Naive thymus-derived CD8-positive, alpha-beta T cell (primary cell): ENCODE measurements around the gene ZFP62. TPM values are rescaled to one million over a fixed set of nuclear protein-coding genes. Genes with fewer than 3 reads are reported as not detected.
"Not testable (repeated sequence)": the region's sequence is repeated elsewhere in the genome, so short reads cannot be mapped to it uniquely, and the experiment has no call there.

ENCODE experiments used
- ATAC-seq, 2 donors: fragments of 150-1000 bp; cut with Tn5 transposase in 1 of 2; sonication (Bioruptor Pico), chemical (Tn5 transposase) in 1 of 2; 1 replicate in 1 of 2; 2 replicates in 1 of 2; pipeline ENCODE4 v1.10.0; 2021; ENCODE audit warnings: mild to moderate bottlenecking in 2 of 2, moderate library complexity in 2 of 2
- POLR2A ChIA-PET: fragments of 350-600 bp; sonication (Branson Sonifier 250); formaldehyde crosslinking; loops from one replicate; lab custom pipeline; 2021; ENCODE audit warnings: antibody characterized with exemption; lab: Charles Lee
- DNase-seq, 10 donors: peaks; one replicate each; pipeline versions ENCODE4 v3.0.0 to v3.0.0-alpha.2; 2020 to 2022
- H3K27ac Mint-ChIP-seq, 10 donors: one replicate each; pipeline ENCODE4 v1.8.0; 2020 to 2022; ENCODE audit warnings: mild to moderate bottlenecking in 10 of 10, mixed read lengths in 10 of 10, moderate library complexity in 4 of 10, inconsistent platforms in 1 of 10
- H3K27me3 Mint-ChIP-seq, 5 donors: one replicate each; pipeline ENCODE4 v1.8.0; 2021 to 2022; ENCODE audit warnings: mixed read lengths in 5 of 5
- H3K36me3 Mint-ChIP-seq, 3 donors: one replicate each; pipeline ENCODE4 v1.8.0; 2020 to 2022; ENCODE audit warnings: mixed read lengths in 3 of 3, mild to moderate bottlenecking in 2 of 3, inconsistent platforms in 1 of 3
- H3K4me1 Mint-ChIP-seq, 4 donors: one replicate each; pipeline ENCODE4 v1.8.0; 2021 to 2022; ENCODE audit warnings: mixed read lengths in 4 of 4
- H3K4me3 Mint-ChIP-seq, 10 donors: one replicate each; pipeline ENCODE4 v1.8.0; 2020 to 2022; ENCODE audit warnings: mild to moderate bottlenecking in 10 of 10, mixed read lengths in 10 of 10, moderate library complexity in 6 of 10, inconsistent platforms in 1 of 10
- H3K9me3 Mint-ChIP-seq, 9 donors: one replicate each; pipeline ENCODE4 v1.8.0; 2020 to 2022; ENCODE audit warnings: mixed read lengths in 9 of 9, mild to moderate bottlenecking in 3 of 9, inconsistent platforms in 1 of 9, moderate library complexity in 1 of 9
- polyA plus RNA-seq, 3 donors: library from polyadenylated mRNA; unstranded; fragments of 300-500 nt; fragmentation: Illumina TruSeq; gene quantifications; one replicate each; pipeline ENCODE4 v1.2.3, GENCODE V29; 2021
- total RNA-seq, 8 experiments: library from RNA in 2 of 8; stranded (reverse) in 2 of 8; gene quantifications; one replicate each; pipeline ENCODE4 v1.2.3 and lab custom pipeline; 2021 to 2026

ZFP62 gene
- total and polyA plus RNA-seq, 5 experiments from 2014 or later = 20.0 to 74.4 (median 26.0) TPM

GRCh38 chr5:180885845-180886529 is 24.9 kb upstream of the ZFP62 start:
- peaks cover 16 to 60% (median 50%) of the 10 kb centered on the region in 5 donors for H3K27me3 Mint-ChIP-seq

GRCh38 chr5:180875860-180876426 is 14.9 kb upstream of the ZFP62 start:
- Mint-ChIP-seq H3K27me3 (peaks cover 0 to 4% (median 0%) of the 10 kb centered on the region in 5 donors), H3K27ac (no peak overlapping the region), H3K36me3 (no peaks in the 10 kb centered on the region), H3K4me1 (peaks cover 0 to 4% (median 0%) of the 10 kb centered on the region in 4 donors), H3K4me3 (no peak overlapping the region), H3K9me3 (no peaks in the 10 kb centered on the region)
- POLR2A ChIA-PET = no interaction called here
- no peak for DNase-seq
- no peak for ATAC-seq

More at GRCh38 chr5:180885845-180886529, 24.9 kb upstream of the ZFP62 start:
- POLR2A ChIA-PET, H3K27ac Mint-ChIP-seq, H3K4me1 Mint-ChIP-seq, H3K4me3 Mint-ChIP-seq, ATAC-seq, H3K9me3 Mint-ChIP-seq, DNase-seq: not testable (repeated sequence)
- H3K36me3 Mint-ChIP-seq = peaks cover 2 to 18% (median 9%) of the 10 kb centered on the region in 3 donors

- peaks cover 0 to 3% (median 0%) of the 10 kb centered on the region in 5 donors for H3K27me3 Mint-ChIP-seq
- H3K4me3 Mint-ChIP-seq = no peak overlapping the region
- no peak for DNase-seq
- no peak for ATAC-seq
- H3K27ac Mint-ChIP-seq = no peak overlapping the region
- H3K9me3 Mint-ChIP-seq = no peaks in the 10 kb centered on the region
- H3K36me3 Mint-ChIP-seq = no peaks in the 10 kb centered on the region
- POLR2A ChIA-PET = no interaction called here
- H3K4me1 Mint-ChIP-seq = peaks cover 0 to 4% (median 0%) of the 10 kb centered on the region in 4 donors
Measured at GRCh38 chr5:180874804-180875582, 13.9 kb upstream of the ZFP62 start.

- Mint-ChIP-seq H3K27ac (peak overlapping the region in 2 of 10 donors; percentile 35 to 52), H3K4me1 (peaks cover 0 to 4% (median under 1%) of the 10 kb centered on the region in 4 donors), H3K4me3 (no peak overlapping the region), H3K27me3 (peaks cover 0 to 3% (median 0%) of the 10 kb centered on the region in 5 donors), H3K36me3 (no peaks in the 10 kb centered on the region), H3K9me3 (no peaks in the 10 kb centered on the region)
- DNase-seq = no peak
- POLR2A ChIA-PET = no interaction called here
- no peak for ATAC-seq
Measured at GRCh38 chr5:180873615-180874520, 12.8 kb upstream of the ZFP62 start.

DNA sequence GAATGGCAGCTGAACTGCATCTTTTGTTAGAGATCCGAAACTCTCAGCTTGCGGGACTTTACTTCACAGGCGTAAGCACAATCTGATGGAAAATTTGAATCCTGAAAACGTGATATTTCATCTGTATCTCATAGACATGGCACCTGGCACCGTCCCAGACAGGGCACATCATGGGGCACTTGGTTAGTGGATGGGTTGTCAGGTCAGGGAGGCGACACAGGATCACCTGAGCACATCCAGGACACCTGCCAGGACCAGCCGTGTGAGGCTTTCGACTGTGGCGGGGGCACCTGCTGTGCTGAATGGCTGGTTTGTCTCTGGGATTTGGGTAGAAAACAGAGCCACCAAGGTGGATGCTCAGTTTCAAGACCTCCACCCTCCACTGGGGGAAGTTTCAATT is 11.3 kb upstream of the ZFP62 start:
- no peaks in the 10 kb centered on the region for H3K36me3 Mint-ChIP-seq
- ATAC-seq (no peak), DNase-seq (no peak)
- peaks cover 0 to 4% (median 1%) of the 10 kb centered on the region in 4 donors for H3K4me1 Mint-ChIP-seq
- no peaks in the 10 kb centered on the region for H3K9me3 Mint-ChIP-seq
- no peak overlapping the region for H3K27ac Mint-ChIP-seq
- H3K4me3 Mint-ChIP-seq = no peak overlapping the region
- POLR2A ChIA-PET = no interaction called here
- peaks cover 0 to 7% (median 0%) of the 10 kb centered on the region in 5 donors for H3K27me3 Mint-ChIP-seq

DNA sequence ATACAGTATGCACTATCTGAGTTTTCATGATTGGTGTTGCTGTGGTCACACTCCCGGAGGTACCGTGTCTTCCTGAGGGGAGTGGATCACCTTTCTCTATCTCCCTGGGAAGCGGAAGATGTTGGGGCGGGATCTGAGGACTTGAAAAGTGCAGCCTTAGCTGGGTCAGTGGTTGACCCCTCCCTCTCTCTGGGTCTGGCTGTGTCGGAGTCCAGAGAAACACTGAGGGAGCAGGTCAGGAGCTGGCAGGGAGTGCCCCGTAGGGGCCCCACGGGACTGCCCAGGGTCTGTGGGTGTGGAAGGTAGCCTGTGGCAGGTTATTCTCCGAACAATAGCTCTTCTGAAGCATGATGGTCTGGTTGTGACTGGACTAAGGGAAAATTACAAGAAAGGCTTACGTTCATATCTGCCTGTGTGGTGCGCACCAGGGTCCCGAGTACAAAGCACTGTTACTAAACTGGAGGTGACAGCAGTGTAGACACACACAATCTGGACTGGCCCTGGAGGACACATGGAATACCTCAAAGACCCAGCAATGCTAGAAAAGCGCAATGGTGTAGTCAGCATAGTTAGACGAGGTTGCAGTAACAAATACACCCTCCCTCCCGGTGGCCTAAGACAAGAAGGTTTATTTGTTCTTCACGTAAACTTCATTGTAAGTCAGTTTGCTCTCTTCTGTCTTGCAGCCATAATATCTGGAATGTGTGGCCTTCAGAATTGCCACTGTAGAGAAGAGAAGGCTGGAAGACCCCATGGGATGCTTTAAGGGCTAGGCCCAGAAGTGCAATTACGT is 9.4 kb upstream of the ZFP62 start:
- Mint-ChIP-seq H3K9me3 (no peaks in the 10 kb centered on the region), H3K4me3 (no peak overlapping the region), H3K27ac (no peak overlapping the region), H3K36me3 (no peaks in the 10 kb centered on the region), H3K27me3 (peaks cover 0 to 9% (median 0%) of the 10 kb centered on the region in 5 donors), H3K4me1 (peaks cover 0 to 4% (median 1%) of the 10 kb centered on the region in 4 donors)
- POLR2A ChIA-PET = interaction anchor here (0.7 kb wide), 1 partner anchor 9 kb away, joined by 3 read pairs; no protein-coding TSS in a partner anchor
- DNase-seq (no peak), ATAC-seq (no peak)

- no peaks in the 10 kb centered on the region for H3K9me3 Mint-ChIP-seq
- POLR2A ChIA-PET = interaction anchor here (1.1 kb wide), 1 partner anchor 38 kb away, joined by 3 read pairs; no protein-coding TSS in a partner anchor
- H3K27me3 Mint-ChIP-seq = peaks cover 0 to 9% (median 0%) of the 10 kb centered on the region in 5 donors
- ATAC-seq (no peak), DNase-seq (no peak)
- H3K4me3 Mint-ChIP-seq = no peak overlapping the region
- peaks cover 0 to 4% (median 1%) of the 10 kb centered on the region in 4 donors for H3K4me1 Mint-ChIP-seq
- no peaks in the 10 kb centered on the region for H3K36me3 Mint-ChIP-seq
- no peak overlapping the region for H3K27ac Mint-ChIP-seq
Measured at GRCh38 chr5:180869587-180869986, 8.5 kb upstream of the ZFP62 start.

- peaks cover 0 to 4% (median 1%) of the 10 kb centered on the region in 4 donors for H3K4me1 Mint-ChIP-seq
- POLR2A ChIA-PET = interaction anchor here (1.1 kb wide), 1 partner anchor 37 kb away, joined by 3 read pairs; no protein-coding TSS in a partner anchor
- no peaks in the 10 kb centered on the region for H3K36me3 Mint-ChIP-seq
- H3K4me3 Mint-ChIP-seq = no peak overlapping the region
- peak in 1 of 2 donors; percentile 50 for ATAC-seq
- H3K27me3 Mint-ChIP-seq = peaks cover 0 to 9% (median 0%) of the 10 kb centered on the region in 5 donors
- peak; percentile 17 to 75 (median 44) for DNase-seq
- peak overlapping the region in 1 of 10 donors; percentile 52 for H3K27ac Mint-ChIP-seq
- H3K9me3 Mint-ChIP-seq = no peaks in the 10 kb centered on the region
Measured at GRCh38 chr5:180868960-180869359, 7.9 kb upstream of the ZFP62 start.

DNA sequence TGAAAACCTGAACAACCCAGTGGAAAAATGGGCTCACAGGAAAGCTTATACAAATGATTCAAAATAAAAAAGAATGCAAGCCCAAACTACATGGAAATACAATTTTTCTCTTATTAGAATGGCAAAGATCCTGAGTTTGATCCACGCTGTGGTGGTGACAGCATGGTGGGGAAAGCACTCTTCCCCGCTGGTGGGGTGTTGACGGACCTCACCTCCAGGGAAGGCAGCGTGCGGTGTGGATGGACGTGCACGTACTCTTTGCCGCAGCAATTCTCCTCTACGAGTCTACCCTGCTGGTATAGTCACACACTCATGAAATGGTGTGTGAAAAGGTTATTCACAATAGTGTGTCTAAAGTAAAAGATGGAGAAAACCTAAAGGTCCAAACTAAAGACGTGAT is 5.9 kb upstream of the ZFP62 start:
- Mint-ChIP-seq H3K27ac (no peak overlapping the region), H3K9me3 (no peaks in the 10 kb centered on the region), H3K4me1 (peaks cover 0 to 4% (median 0%) of the 10 kb centered on the region in 4 donors), H3K27me3 (peaks cover 0 to 7% (median 0%) of the 10 kb centered on the region in 5 donors), H3K36me3 (no peaks in the 10 kb centered on the region), H3K4me3 (no peak overlapping the region)
- DNase-seq (no peak), ATAC-seq (no peak)
- POLR2A ChIA-PET = interaction anchor here (0.9 kb wide), 1 partner anchor 66 kb away, joined by 3 read pairs; no protein-coding TSS in a partner anchor

- Mint-ChIP-seq H3K4me3 (no peak overlapping the region), H3K27ac (no peak overlapping the region), H3K27me3 (peaks cover 0 to 6% (median 0%) of the 10 kb centered on the region in 5 donors), H3K36me3 (no peaks in the 10 kb centered on the region), H3K4me1 (peaks cover 0 to 4% (median 0%) of the 10 kb centered on the region in 4 donors), H3K9me3 (no peaks in the 10 kb centered on the region)
- no peak for ATAC-seq
- DNase-seq = no peak
- POLR2A ChIA-PET = interaction anchor here (0.9 to 1.2 kb wide), 2 partner anchors 35 to 65 kb away, joined by 3 to 4 read pairs; no protein-coding TSS in a partner anchor
Measured at GRCh38 chr5:180865981-180866695, 5.1 kb upstream of the ZFP62 start.
